LNCAP (cell line): ENCODE data around the gene GPBAR1.

Experiments
- CTCF ChIP-seq: fragments of 450-650 bp; IDR thresholded peaks from 2 replicates; pipeline ENCODE4 v1.5.1; 2017; ENCODE audit warnings: mild to moderate bottlenecking

Gene GPBAR1

GRCh38 chr2:218245214-218245613 is 15.6 kb upstream of the GPBAR1 start:
- no peak for TF ChIP-seq CTCF

- no peak for TF ChIP-seq CTCF
These were observed 11.1 kb upstream of the GPBAR1 start for GRCh38 chr2:218249691-218250090.

GRCh38 chr2:218252509-218253231 is 8.1 kb upstream of the GPBAR1 start:
- no peak for TF ChIP-seq CTCF

GRCh38 chr2:218253232-218253625 is 7.6 kb upstream of the GPBAR1 start:
- TF ChIP-seq CTCF, result no peak

- TF ChIP-seq CTCF, result no peak
These were observed 5.4 kb upstream of the GPBAR1 start for GRCh38 chr2:218255446-218255845.

- no peak for TF ChIP-seq CTCF
These were observed 4.0 kb upstream of the GPBAR1 start for GRCh38 chr2:218256612-218257350.

- peak; percentile 62 for TF ChIP-seq CTCF
These were observed 3.3 kb upstream of the GPBAR1 start for GRCh38 chr2:218257390-218257981.
